GM12878 (cell line): ENCODE results near the gene CBLN2. TPM values are rescaled to one million over a fixed set of nuclear protein-coding genes. Genes with fewer than 3 reads are reported as not detected.
A peak's percentile ranks its signal among the peaks of the same experiment; 100 is the strongest.

Experiments
- ATAC-seq: fragments of 200-7000 bp; cut with Tn5 transposase; 3 replicates; pipeline ENCODE4 v1.9.1; 2020; ENCODE audit warnings: mild to moderate bottlenecking, moderate library complexity
- BruUV-seq: library from RNA; stranded (reverse); fragments of 400-500 nt; replicated peaks from 2 replicates; lab custom pipeline; 2021; lab: Mats Ljungman, UMichigan
- CTCF ChIA-PET: fragments of 300-600 bp; sonication (Branson Sonifier 250); formaldehyde crosslinking; extraction: SDS; loops from one replicate; lab custom pipeline; 2021; ENCODE audit warnings: inconsistent platforms; lab: Yijun Ruan, JAX
- POLR2A ChIA-PET: fragments of 350-600 bp; formaldehyde crosslinking; extraction: SDS; loops from one replicate; lab custom pipeline; 2021; ENCODE audit warnings: inconsistent platforms; lab: Charles Lee
- RAD21 ChIA-PET: fragments of 300-600 bp; sonication (Branson Sonifier 250); formaldehyde crosslinking; loops from one replicate; lab custom pipeline; 2023; ENCODE audit warnings: antibody characterized with exemption; ENCODE audit not compliant: unreplicated experiment; lab: Charles Lee
- SMC1A ChIA-PET: fragments of 300-600 bp; sonication (Branson Sonifier 250); formaldehyde crosslinking; loops from one replicate; lab custom pipeline; 2023; ENCODE audit not compliant: unreplicated experiment, uncharacterized antibody; lab: Charles Lee
- DNase-seq: peaks from one replicate; pipeline ENCODE4 v3.0.0-alpha.2; 2011; ENCODE audit warnings: low read depth, low spot score
- FAIRE-seq: peaks from 3 replicates; lab custom pipeline; 2011; peaks lifted over from hg19 to GRCh38; lab: Jason Lieb, UNC
- H2AFZ ChIP-seq: 2 replicates; pipeline ENCODE4 v1.6.0; 2011; ENCODE audit warnings: low read depth, low read length, control low read depth; ENCODE audit not compliant: control insufficient read depth
- H3K27ac ChIP-seq: 2 replicates; pipeline ENCODE4 v1.5.1; 2011; ENCODE audit warnings: control low read depth; ENCODE audit not compliant: control insufficient read depth, insufficient read depth
- H3K27me3 ChIP-seq, 2 experiments: replicated peaks in 1 of 2; 2 replicates each; pipeline versions ENCODE4 v1.6.0 to v1.6.1; 2011; ENCODE audit warnings: low read length in 1 of 2; ENCODE audit not compliant: control insufficient read depth in 2 of 2, insufficient read depth in 2 of 2
- H3K36me3 ChIP-seq, 2 experiments: 2 replicates each; pipeline ENCODE4 v1.5.1; 2011; ENCODE audit warnings: low read length in 1 of 2; ENCODE audit not compliant: control insufficient read depth in 2 of 2, insufficient read depth in 2 of 2
- H3K4me1 ChIP-seq: 2 replicates; pipeline ENCODE4 v1.6.1; 2011; ENCODE audit warnings: mild to moderate bottlenecking, low read length, moderate library complexity, mixed read lengths; ENCODE audit not compliant: control insufficient read depth, insufficient read depth
- H3K4me2 ChIP-seq: 2 replicates; pipeline ENCODE4 v1.6.0; 2011; ENCODE audit warnings: control low read depth; ENCODE audit not compliant: control insufficient read depth, insufficient read depth
- H3K4me3 ChIP-seq: fragments of 200-600 bp; sonication (generic); 2 replicates; pipeline ENCODE4 v1.5.1; 2016
- H3K79me2 ChIP-seq: 2 replicates; pipeline ENCODE4 v1.6.0; 2011; ENCODE audit warnings: low read length; ENCODE audit not compliant: control insufficient read depth, insufficient read depth
- H3K9ac ChIP-seq: 2 replicates; pipeline ENCODE4 v1.8.0; 2011; ENCODE audit warnings: low read length, control low read depth, mixed read lengths; ENCODE audit not compliant: control insufficient read depth, insufficient read depth
- H3K9me3 ChIP-seq: replicated peaks from 3 replicates; pipeline ENCODE4 v1.5.1; 2011; ENCODE audit warnings: mild to moderate bottlenecking, low read length; ENCODE audit not compliant: control insufficient read depth, insufficient read depth
- H4K20me1 ChIP-seq: 2 replicates; pipeline ENCODE4 v1.6.0; 2011; ENCODE audit not compliant: control insufficient read depth, insufficient read depth
- CTCF ChIP-seq, 3 experiments: IDR thresholded peaks in 2 of 3; conservative IDR thresholded peaks in 1 of 3; 2 replicates each; pipeline ENCODE4 v1.5.1; 2011; ENCODE audit warnings: low read depth in 3 of 3, low read length in 3 of 3, mild to moderate bottlenecking in 3 of 3, control low read depth in 2 of 3, moderate library complexity in 2 of 3, inconsistent platforms in 1 of 3, mixed read lengths in 1 of 3; ENCODE audit not compliant: control insufficient read depth in 2 of 3, insufficient read depth in 1 of 3; ENCODE audit errors: extremely low read depth in 1 of 3
- EP300 ChIP-seq, 2 experiments: fragments of 150-350 bp in 1 of 2; IDR thresholded peaks; 2 replicates each; pipeline ENCODE4 v1.6.1; 2011 to 2012; ENCODE audit warnings: low read depth in 2 of 2, low read length in 2 of 2, borderline replicate concordance in 1 of 2, improper control_type of control experiment in 1 of 2, inconsistent platforms in 1 of 2; ENCODE audit not compliant: control insufficient read depth in 1 of 2
- MEF2A ChIP-seq: IDR thresholded peaks from 2 replicates; pipeline ENCODE4 v1.6.1; 2011; ENCODE audit warnings: low read depth, mild to moderate bottlenecking, low read length, moderate library complexity; ENCODE audit not compliant: insufficient read depth
- NBN ChIP-seq: fragments of 450-650 bp; IDR thresholded peaks from 2 replicates; pipeline ENCODE4 v1.6.1; 2016
- NR2C1 ChIP-seq: fragments of 450-650 bp; IDR thresholded peaks from 2 replicates; pipeline ENCODE4 v1.6.1; 2017; ENCODE audit warnings: antibody characterized with exemption, mild to moderate bottlenecking, moderate library complexity
- PRDM15 ChIP-seq: fragments of 450-650 bp; formaldehyde crosslinking; IDR thresholded peaks from 2 replicates; pipeline ENCODE4 v1.4.0; 2020; ENCODE audit warnings: mild to moderate bottlenecking, moderate library complexity
- STAT3 ChIP-seq: IDR thresholded peaks from 2 replicates; pipeline ENCODE4 v1.6.1; 2011; ENCODE audit warnings: low read depth, low read length, improper control_type of control experiment
- TBL1XR1 ChIP-seq: IDR thresholded peaks from 2 replicates; pipeline ENCODE4 v1.6.1; 2012; ENCODE audit warnings: low read depth, low read length, improper control_type of control experiment
- WGBS: methylation state at CpG from one replicate; pipeline ENCODE4 v1.1.6; 2016; ENCODE audit warnings: low lambda C conversion rate; ENCODE audit not compliant: insufficient replicate concordance, insufficient coverage; ENCODE audit errors: missing lambda C conversion rate; 5-methylcytosine and 5-hydroxymethylcytosine counted together
- in situ Hi-C: fragments of 300-500 bp; cut with MboI; formaldehyde crosslinking; loops from 9 replicates; pipeline ENCODE4 v1.14.3; 2018; ENCODE audit warnings: mixed read lengths
- intact Hi-C: fragments of 100-400 bp; cut with micrococcal nuclease; formaldehyde crosslinking; loops from one replicate; pipeline ENCODE4 v1.14.2; 2022; ENCODE audit not compliant: unreplicated experiment
- polyA plus RNA-seq, 11 experiments: library from polyadenylated mRNA; depleted of rRNA in 4 of 11; unstranded in 6 of 11; stranded (reverse) in 5 of 11; fragments of >200 nt; fragmentation: Nextera tagmentation in 4 of 11; fragmentation: Illumina TruSeq in 1 of 11; extraction: Ambion mirVana in 4 of 11; extraction: Trizol in 1 of 11; gene quantifications; 1 replicate in 1 of 11; 2 replicates in 10 of 11; pipeline versions ENCODE4 v1.2.1 to v1.2.3, GENCODE V29; 2011 to 2016; ENCODE audit warnings: inconsistent platforms in 2 of 11, missing spikeins in 2 of 11, low read depth in 1 of 11
- total RNA-seq, 4 experiments: library from RNA; depleted of rRNA in 3 of 4; stranded (reverse); fragments of >200 nt in 3 of 4; fragmentation: Illumina TruSeq in 1 of 4; extraction: Trizol in 1 of 4; gene quantifications; 2 replicates each; pipeline versions ENCODE4 v1.2.1 to v1.2.3, GENCODE V29; 2013 to 2021

Gene CBLN2
- total and polyA plus RNA-seq, 10 of the 15 experiments (the other 5 are each of a cell fraction or from before 2014, with no cell fraction given) = 0.11 to 14.6 (median 0.30) TPM; not detected in 2

- RAD21 ChIA-PET = no interaction called here
- POLR2A ChIA-PET = no interaction called here
- no peak overlapping the region for H3K9ac ChIP-seq
- no peak overlapping the region for H3K27ac ChIP-seq
- FAIRE-seq = no peak
- WGBS = 3% methylated on average over 7 of the region's 7 CpGs
- in situ Hi-C loops = no loop called here
- H3K27me3 ChIP-seq = no peaks in the 10 kb centered on the region
- DNase-seq = no peak
- no peak overlapping the region for H2AFZ ChIP-seq
- intact Hi-C loops = no loop called here
- no TSS peak for BruUV-seq
- H3K4me1 ChIP-seq = no peaks in the 10 kb centered on the region
- ATAC-seq = peak; percentile 73
- CTCF ChIA-PET = no interaction called here
- TF ChIP-seq CTCF (IDR thresholded peaks at IDR 0.05 in 2 of 3, conservative IDR thresholded peaks at IDR 0.05 in 1 of 3; ENCODE audit: control insufficient read depth in 2 of 3, extremely low read depth in 1 of 3, insufficient read depth in 1 of 3, low read depth in 3 of 3, low read length in 3 of 3) (no peak), MEF2A (no peak), STAT3 (no peak), NR2C1 (no peak), TBL1XR1 (no peak), PRDM15 (no peak), NBN (no peak), EP300 (IDR thresholded peaks at IDR 0.05; ENCODE audit: borderline replicate concordance in 1 of 2, control insufficient read depth in 1 of 2, low read depth in 2 of 2, low read length in 2 of 2) (no peak)
- no peaks in the 10 kb centered on the region for H4K20me1 ChIP-seq
- H3K36me3 ChIP-seq = no peaks in the 10 kb centered on the region
- no peak overlapping the region for H3K4me3 ChIP-seq
- no peaks in the 10 kb centered on the region for H3K79me2 ChIP-seq
- SMC1A ChIA-PET = no interaction called here
- no peak overlapping the region for H3K4me2 ChIP-seq
- H3K9me3 ChIP-seq = no peaks in the 10 kb centered on the region
These were observed 11.0 kb upstream of the CBLN2 start for GRCh38 chr18:72555101-72555500.
